GM12875 (cell line): Measurements from ENCODE around the gene EVI5L.

Experiments
- H3K4me3 ChIP-seq: one replicate; pipeline ENCODE4 v1.5.1; 2011; ENCODE audit warnings: low read depth, low read length, control low read depth
- TF ChIP-seq, protein P1 (sequence below): IDR thresholded peaks from 2 replicates; pipeline ENCODE4 v1.5.1; 2011; ENCODE audit warnings: low read depth, mild to moderate bottlenecking, control low read depth, inconsistent platforms, low read length, moderate library complexity, borderline replicate concordance; ENCODE audit not compliant: insufficient read depth

The EVI5L gene

DNA sequence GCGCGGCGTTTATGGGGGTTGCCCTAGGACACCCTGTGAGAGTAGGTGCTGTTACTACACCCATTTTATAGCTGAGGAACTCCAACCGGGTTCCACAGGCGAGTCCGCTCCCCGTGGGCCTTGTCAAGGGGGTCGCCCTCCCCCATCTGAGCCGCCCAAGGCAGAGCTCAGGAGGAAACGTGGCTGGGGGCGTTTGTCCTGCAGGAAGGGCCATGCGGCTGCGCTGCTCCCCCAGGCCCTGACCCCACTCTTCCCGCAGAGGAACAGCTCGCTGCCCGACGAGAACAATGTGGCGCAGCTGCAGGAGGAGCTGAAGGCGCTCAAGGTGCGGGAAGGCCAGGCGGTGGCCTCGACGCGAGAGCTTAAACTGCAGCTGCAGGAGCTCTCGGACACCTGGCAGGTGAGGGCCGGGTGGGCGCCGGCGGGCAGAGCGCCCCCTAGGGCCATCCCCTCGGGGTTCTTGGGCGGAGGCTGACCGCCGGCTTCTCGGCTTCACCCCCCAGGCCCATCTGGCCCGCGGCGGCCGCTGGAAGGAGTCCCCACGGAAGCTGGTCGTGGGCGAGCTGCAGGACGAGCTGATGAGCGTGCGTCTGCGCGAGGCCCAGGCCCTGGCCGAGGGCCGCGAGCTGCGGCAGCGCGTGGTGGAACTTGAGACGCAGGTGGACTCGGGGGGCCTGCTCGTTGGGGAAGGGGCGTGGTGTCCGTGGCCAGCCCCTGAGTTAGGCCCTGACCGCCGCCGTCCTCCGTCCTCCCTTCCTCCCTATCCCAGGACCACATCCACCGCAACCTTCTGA, 31.8 kb downstream of the EVI5L start:
- TF ChIP-seq, protein P1, sequence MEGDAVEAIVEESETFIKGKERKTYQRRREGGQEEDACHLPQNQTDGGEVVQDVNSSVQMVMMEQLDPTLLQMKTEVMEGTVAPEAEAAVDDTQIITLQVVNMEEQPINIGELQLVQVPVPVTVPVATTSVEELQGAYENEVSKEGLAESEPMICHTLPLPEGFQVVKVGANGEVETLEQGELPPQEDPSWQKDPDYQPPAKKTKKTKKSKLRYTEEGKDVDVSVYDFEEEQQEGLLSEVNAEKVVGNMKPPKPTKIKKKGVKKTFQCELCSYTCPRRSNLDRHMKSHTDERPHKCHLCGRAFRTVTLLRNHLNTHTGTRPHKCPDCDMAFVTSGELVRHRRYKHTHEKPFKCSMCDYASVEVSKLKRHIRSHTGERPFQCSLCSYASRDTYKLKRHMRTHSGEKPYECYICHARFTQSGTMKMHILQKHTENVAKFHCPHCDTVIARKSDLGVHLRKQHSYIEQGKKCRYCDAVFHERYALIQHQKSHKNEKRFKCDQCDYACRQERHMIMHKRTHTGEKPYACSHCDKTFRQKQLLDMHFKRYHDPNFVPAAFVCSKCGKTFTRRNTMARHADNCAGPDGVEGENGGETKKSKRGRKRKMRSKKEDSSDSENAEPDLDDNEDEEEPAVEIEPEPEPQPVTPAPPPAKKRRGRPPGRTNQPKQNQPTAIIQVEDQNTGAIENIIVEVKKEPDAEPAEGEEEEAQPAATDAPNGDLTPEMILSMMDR = peak; percentile 30; the same call in 1 of the 2 replicates
- H3K4me3 ChIP-seq = peak overlapping the region; percentile 21

DNA sequence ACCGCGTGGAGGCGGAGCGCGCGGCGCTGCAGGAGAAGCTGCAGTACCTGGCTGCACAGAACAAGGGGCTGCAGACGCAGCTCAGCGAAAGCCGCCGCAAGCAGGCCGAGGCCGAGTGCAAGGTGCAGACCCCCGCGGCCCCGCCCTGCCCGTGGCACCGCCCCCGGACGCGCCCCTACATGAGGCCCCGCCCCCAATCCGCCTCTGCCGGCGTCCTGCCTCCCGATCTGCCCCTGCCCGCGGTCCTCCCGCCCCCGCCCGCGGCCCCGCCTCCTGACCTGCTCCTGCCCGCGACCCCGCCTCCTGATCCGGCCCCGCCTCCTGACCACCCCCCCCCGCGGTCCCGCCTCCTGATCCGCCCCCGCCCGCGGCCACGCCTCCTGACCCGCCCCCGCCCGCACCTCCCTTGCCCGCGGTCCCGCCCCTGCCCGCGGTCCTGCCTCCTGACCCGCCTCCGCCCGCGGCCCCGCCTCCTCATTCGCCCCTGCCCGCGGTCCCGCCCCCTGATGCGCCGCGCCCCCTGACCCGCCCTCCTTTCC, 32.5 kb downstream of the EVI5L start:
- TF ChIP-seq, protein P1 = no peak
- H3K4me3 ChIP-seq = peak overlapping the region; percentile 21

DNA sequence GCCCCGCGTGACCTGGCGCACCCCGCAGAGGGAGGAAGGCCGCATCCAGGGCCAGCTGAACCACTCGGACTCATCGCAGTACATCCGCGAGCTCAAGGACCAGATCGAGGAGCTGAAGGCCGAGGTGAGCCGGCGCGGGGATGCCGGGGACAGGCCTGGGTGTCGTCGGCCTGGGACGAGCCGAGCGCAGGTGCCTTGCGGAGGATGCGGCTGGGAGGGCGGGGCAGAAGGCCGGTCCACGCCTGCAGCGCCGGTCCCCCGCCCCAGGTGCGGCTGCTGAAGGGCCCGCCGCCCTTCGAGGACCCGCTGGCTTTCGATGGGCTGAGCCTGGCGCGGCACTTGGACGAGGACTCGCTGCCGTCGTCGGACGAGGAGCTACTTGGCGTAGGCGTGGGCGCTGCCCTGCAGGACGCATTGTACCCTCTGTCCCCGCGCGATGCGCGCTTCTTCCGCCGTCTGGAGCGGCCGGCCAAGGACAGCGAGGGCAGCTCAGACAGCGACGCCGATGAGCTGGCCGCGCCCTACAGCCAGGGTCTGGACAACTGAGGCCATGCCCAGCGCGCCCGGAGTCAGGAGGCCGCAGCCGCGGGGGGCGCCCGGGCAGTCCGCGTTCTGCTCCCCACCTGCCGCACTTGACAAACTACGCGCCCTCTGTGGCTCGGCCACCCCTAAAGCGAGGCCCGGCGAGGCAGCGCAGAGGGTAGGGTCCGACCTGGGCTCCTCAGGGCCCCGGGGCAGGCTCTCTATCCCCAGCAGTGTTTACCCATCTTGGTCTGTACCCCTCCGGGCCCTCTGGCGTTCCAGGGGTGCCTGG, 33.3 kb downstream of the EVI5L start:
- no peak overlapping the region for H3K4me3 ChIP-seq
- TF ChIP-seq, protein P1 = no peak

DNA sequence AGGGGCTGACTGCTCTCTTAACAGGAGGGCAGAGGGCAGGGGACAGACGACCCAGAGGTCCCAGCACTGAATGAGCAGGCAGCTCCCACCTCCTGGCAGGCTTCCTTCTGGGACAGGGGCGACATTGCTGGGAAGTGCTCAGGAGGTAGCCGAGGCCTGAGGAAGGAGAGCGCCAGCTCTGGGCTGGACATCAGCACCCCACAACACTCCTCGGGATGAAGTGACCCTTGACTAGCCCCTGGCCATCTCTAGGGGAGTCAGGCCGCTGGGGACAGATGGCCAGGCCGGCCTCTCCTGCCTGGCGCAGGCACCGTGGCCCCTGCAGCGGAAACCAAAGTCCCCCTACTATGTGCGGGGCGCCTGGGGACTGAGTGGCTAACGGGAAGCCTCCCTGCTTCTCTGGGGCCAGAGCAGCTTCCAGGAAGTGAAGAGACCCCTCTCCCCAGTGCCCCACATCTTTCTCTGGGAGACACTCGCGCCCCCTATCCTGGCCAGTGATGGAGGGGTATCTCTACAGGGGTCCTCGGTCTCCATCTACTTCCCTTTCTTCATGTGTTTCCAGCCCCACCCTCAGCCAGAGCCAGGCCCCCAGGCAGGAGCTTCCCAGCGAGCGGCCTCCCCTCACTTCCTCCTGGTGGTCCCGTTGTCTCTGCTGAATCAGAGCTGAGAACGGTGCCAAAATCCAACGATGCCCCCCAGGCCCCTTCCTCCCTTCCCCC, 34.1 kb downstream of the EVI5L start:
- no peak overlapping the region for H3K4me3 ChIP-seq
- TF ChIP-seq, protein P1 = no peak

DNA sequence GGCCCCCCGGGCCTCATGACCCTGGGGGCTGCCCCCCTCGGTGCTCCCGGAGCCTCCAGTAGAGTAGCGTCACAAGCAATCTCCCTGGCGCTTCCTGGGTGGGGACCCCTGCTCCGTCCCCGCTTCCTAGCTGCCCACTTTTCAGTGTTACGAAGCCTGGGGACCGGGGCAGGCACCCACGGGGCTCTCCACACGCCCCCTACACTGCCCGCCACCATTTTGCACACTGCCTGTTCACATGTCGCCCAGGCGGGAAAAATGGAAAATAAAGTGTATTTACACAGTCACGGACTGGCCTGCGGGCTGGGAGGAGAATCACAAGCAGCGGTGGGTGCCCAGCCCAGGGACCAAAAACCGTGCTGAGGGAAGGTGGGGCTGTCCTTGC, 34.7 kb downstream of the EVI5L start:
- TF ChIP-seq, protein P1 = no peak
- no peak overlapping the region for H3K4me3 ChIP-seq

DNA sequence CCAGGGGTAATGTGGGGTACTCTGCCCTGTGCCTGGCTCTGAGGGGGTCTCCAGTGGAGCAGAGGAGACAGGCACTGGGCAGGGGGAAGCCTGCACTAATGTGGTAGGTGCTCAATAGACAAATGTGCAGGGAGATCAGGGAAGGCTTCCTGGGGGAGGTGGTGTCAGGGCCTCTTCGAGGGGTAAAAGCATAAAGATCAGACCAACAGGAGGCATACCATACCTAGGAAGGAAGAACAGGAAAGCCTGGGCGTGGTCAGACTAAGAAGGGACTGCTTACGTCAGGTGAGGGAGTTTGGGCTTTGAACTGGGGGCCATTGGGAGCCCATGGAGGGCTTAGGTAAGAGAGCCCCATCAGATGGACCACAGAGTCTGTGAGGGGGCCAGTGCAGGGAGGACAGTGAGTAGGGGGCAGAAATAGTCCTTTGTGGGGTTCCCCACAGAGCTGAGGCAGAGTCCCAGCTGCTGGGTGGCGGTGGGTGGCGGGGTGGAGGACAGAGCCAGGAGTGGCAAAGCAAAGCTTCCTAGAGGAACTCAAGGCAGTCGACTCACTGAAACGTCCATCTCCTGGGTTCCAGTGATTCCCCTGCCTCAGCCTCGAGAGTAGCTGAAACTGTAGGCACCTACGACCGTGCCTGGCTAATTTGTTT, 35.4 kb downstream of the EVI5L start:
- no peak overlapping the region for H3K4me3 ChIP-seq
- TF ChIP-seq, protein P1 = no peak
